ENCODE measurements around the gene PXDC1. TPM values are rescaled to one million over a fixed set of nuclear protein-coding genes. Genes with fewer than 3 reads are reported as not detected.
A peak's percentile ranks its signal among the peaks of the same experiment; 100 is the strongest.

Gene PXDC1
- total RNA-seq, 1 donor from 2014 or later = 55.8 TPM

- ATAC-seq (no peak), DNase-seq (ENCODE audit: low spot score) (no peak)
Observed at GRCh38 chr6:3719462-3720308, 31.8 kb downstream of the PXDC1 start.

- no peak for ATAC-seq
- no peak for DNase-seq (ENCODE audit: low spot score)
Observed at GRCh38 chr6:3718407-3718806, 33.1 kb downstream of the PXDC1 start.

DNA sequence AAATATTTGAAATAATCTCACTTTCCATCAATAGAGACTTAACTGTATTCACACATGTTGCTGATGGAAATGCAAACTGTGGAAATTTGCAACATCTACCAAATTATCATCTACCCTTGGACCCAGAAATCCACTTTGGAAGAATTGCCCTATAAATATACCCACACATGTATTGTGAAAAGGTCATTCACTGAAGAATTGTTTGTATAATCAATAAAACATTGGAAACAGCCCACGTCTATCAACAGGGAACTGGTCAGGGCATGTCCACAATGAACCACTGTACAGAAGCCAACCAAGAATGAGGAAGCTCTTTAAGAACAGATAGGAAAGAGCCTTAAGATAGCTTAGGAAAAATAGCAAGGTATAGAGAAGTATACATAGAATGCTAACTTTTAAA is 36.2 kb downstream of the PXDC1 start:
- no peak for DNase-seq (ENCODE audit: low spot score)
- ATAC-seq = peak; percentile 72

- no peak for ATAC-seq
Observed at GRCh38 chr6:3714768-3715167, 36.7 kb downstream of the PXDC1 start.

DNA sequence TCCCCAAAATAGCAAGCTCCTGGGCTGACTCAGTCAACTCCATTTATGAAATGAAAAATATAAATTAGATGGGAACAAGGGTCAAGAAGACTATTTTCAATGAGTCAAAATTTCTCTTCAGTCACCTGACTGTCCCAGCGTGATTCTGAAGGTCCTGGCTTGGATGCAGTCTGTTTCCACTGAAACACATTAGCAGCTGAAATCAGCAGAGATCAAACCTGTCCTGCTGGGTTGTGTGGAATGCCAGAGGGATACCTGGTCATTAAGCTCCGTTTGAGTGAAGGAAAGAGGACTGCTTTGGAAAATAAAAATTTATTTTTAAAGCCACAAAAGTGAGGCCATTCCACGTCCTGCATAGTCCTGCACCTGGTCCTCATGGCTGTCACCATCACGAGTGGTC is 37.4 kb downstream of the PXDC1 start:
- DNase-seq (ENCODE audit: low spot score) (no peak), ATAC-seq (no peak)

More at GRCh38 chr6:3714768-3715167, 36.7 kb downstream of the PXDC1 start:
- no peak for DNase-seq (ENCODE audit: low spot score)

DNA sequence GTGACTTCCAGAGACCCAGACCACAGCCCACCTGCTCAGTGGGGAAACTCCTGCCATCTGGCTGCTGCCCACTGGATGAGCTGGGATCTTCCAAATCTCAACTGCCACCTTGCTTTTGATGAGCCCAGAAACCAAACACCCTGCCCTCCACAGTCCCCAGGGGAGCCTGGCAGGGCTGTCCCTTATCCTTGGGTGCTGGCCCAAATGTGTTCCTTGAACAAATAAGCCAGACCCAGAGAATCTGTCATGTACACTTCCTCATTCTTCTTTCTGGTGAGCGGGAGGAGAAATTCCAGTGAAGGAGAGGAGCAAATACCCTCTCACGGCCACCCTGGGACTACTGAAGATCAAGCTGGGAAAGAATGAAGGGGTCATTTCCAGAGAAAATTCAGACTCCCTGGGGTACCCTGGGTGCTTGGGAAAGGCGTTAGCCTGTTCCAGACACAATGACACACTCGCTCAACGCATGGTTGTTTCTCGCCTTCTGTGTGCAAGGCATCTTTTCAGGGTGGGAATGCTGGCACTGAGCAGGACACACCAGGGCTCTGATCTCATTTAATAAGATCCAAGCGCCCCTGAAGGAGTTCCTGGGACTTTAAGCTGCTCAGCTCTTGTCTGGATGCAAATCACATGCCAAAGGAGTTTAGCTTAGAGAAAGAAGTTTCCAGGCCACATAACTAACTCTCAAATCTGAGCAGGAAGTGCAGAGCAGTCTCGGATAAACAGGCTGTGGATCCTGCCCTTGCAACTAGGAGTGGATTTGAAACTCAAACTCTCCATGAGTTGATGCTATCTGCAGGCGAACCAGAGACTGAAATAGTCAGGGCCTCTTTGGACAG is 38.5 kb downstream of the PXDC1 start:
- DNase-seq (ENCODE audit: low spot score) = no peak
- peak; percentile 35 for ATAC-seq

DNA sequence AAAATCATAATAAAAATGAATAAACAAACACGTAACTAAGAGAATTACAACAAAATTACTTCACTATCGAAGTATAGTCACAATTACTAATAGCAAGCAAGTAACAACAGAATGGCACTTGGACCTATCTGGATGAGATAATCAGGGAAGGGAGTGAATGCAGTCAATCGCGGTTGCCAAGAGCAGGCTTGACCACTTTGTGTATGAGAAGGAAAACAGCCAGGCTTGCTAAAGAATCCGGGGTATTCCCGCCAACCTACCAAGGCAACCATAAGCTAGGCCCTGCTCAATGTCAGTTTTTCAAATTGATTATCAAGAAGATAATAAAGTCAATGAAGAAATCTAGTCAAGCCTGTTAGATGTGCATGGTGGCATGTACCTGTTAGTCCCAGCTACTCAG is 39.7 kb downstream of the PXDC1 start:
- ATAC-seq = no peak
- no peak for DNase-seq (ENCODE audit: low spot score)

DNA sequence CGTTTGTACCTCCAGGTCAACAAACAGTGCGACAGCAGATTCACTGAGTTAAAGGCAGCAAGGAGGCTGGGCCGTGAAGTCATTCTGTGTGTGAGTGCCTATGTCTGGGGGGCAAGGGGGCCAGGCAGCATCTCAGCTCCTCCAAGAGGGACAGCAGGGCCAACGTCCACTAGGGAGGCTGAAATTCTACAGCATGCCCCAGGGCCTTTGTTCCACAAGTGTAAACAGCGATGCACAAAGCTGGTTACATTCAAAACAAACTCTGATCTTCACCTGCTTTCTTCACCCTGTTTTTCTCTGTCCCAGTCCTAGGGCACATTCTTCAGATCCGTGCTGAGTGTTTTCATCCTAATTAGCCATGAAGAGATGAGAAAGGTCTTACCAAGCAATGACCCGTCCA is 41.1 kb downstream of the PXDC1 start:
- no peak for DNase-seq (ENCODE audit: low spot score)
- ATAC-seq = no peak

DNA sequence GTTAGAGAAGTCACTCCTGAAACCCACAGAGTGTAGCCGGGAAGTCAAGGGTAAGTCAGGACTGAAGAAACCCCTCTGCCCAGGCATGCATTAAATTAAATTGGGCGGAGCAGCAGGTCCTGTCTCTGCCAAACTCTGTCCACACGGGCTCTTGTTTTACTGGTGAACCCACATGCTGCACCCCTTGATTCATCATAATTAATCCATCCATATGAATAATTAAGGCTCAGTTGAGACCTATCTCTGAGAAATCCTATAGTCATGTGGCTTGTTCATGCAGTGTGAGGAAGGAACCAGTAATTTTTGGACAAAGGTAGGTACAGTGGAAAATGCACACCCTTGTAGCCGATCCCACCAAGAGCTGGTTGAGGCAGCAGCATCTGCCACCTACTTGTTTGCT is 43.0 kb downstream of the PXDC1 start:
- DNase-seq (ENCODE audit: low spot score) (no peak), ATAC-seq (no peak)

- no peak for ATAC-seq
- no peak for DNase-seq (ENCODE audit: low spot score)
Observed at GRCh38 chr6:3707751-3708412, 43.6 kb downstream of the PXDC1 start.

DNA sequence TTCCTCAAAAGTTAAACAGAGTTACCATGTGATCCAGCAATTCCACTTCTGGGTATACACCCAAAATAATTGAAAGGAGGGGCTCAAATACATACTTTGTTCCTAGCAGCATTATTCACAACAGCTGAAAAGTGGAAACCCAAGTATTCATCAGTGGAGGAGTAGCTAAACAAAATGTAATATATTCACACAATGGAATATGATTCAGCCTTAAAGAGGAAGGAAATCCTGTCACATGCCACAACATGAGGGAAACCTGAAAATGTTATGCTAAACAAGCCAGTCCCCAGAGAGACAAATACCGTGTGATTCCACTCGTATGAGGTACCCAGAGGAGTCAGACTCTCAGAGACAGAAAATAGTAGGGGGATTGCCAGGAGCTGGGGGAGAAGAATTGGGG is 44.5 kb downstream of the PXDC1 start:
- no peak for DNase-seq (ENCODE audit: low spot score)
- no peak for ATAC-seq

- no peak for ATAC-seq
- DNase-seq (ENCODE audit: low spot score) = no peak
Observed at GRCh38 chr6:3706547-3706946, 45.0 kb downstream of the PXDC1 start.

DNA sequence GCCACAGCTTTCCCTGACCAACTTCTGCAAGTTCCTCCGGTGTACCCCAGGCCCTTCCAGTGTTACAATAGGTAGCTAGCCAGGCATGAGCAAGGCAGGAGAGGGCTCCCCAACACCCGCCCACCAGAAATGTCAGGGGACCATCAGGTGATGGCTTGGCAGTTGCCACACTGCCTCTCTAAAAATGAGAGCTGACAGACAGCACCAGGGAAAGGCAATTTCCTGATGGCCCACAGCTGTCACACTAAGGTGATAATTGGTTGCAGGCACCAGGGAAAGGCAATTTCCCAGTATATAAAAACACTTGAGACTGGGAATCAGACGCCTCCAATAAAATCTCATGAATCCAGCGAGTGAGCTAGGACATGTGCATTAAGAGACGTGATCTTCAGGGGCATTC is 49.9 kb downstream of the PXDC1 start:
- ATAC-seq (no peak), DNase-seq (ENCODE audit: low spot score) (no peak)

DNA sequence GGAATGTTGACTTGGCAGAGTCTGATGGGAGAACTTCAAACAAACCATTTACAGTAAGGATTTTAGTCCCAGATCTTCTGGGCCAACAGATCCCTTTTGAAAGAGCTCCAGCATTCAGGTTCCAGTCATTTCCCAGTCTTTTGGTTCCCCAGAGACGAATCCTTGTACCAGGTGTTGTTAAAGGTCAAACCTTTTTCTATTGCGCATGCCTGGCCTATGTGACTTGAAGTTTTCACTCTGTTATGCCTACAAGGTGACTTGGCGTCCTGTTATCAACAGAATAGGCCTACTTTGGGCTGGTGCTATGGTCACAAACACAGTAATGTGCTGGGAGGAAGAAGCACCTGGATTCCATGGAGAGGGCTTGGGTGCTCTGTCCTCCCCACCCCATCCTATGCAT is 52.3 kb downstream of the PXDC1 start:
- ATAC-seq (no peak), DNase-seq (ENCODE audit: low spot score) (no peak)

- DNase-seq (ENCODE audit: low spot score) (no peak), ATAC-seq (no peak)
Observed at GRCh38 chr6:3698021-3698420, 53.5 kb downstream of the PXDC1 start.

DNA sequence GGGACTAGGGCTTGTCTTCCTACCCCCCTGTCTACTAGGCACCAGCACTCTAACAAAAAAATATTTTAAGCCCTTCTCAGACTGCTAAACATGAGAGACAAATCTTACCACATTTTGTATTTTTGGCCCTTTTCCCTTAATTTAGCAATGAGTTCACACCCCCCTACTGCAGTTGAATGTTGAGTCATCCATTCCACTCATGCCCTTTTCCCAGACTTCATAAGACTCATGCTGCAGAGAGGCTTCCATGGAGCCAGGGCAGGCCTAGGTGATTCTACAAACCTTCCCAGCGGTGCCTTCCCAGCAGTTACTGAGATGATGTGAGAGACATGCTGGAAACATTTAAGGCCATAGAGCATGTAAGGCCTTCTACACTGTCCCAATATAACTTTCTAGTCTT is 53.9 kb downstream of the PXDC1 start:
- ATAC-seq = no peak

GRCh38 chr6:3696525-3697088 is 54.9 kb downstream of the PXDC1 start:
- DNase-seq (ENCODE audit: low spot score) (no peak), ATAC-seq (peak; percentile 74)

More for the DNA sequence above, 53.9 kb downstream of the PXDC1 start:
- no peak for DNase-seq (ENCODE audit: low spot score)

GRCh38 chr6:3695065-3695817 is 56.3 kb downstream of the PXDC1 start:
- DNase-seq (ENCODE audit: low spot score) = no peak

GRCh38 chr6:3693831-3694230 is 57.7 kb downstream of the PXDC1 start:
- DNase-seq (ENCODE audit: low spot score) = no peak
- no peak for ATAC-seq

More at GRCh38 chr6:3695065-3695817, 56.3 kb downstream of the PXDC1 start:
- no peak for ATAC-seq

- DNase-seq (ENCODE audit: low spot score) (no peak), ATAC-seq (no peak)
Observed at GRCh38 chr6:3690506-3690905, 61.0 kb downstream of the PXDC1 start.
